Neuronal stem cell (in vitro differentiated cells): Measurements from ENCODE around the gene RXFP1.

Experiments used
- DNase-seq: peaks from one replicate; pipeline ENCODE4 v3.0.0-alpha.2; 2013; ENCODE audit warnings: low spot score
- H2AFZ ChIP-seq: one replicate; pipeline ENCODE4 v1.6.1; 2013; ENCODE audit warnings: mild to moderate bottlenecking, low read length, inconsistent platforms
- H2AK5ac ChIP-seq: 2 replicates; pipeline ENCODE4 v1.6.1; 2013; ENCODE audit warnings: low read depth, mild to moderate bottlenecking, inconsistent platforms, low read length, moderate library complexity, mixed read lengths
- H2BK120ac ChIP-seq: 2 replicates; pipeline ENCODE4 v1.6.1; 2013; ENCODE audit warnings: low read depth, mild to moderate bottlenecking, inconsistent platforms, low read length, moderate library complexity, mixed read lengths
- H2BK12ac ChIP-seq: one replicate; pipeline ENCODE4 v1.6.1; 2013; ENCODE audit warnings: low read length, inconsistent platforms
- H2BK15ac ChIP-seq: 2 replicates; pipeline ENCODE4 v1.6.1; 2013; ENCODE audit warnings: mild to moderate bottlenecking, low read length, inconsistent platforms, mixed read lengths
- H2BK5ac ChIP-seq: one replicate; pipeline ENCODE4 v1.6.1; 2013; ENCODE audit warnings: inconsistent platforms, mild to moderate bottlenecking, low read length, moderate library complexity
- H3K14ac ChIP-seq: one replicate; pipeline ENCODE4 v1.6.1; 2013; ENCODE audit warnings: low read length, inconsistent platforms
- H3K18ac ChIP-seq: 2 replicates; pipeline ENCODE4 v1.6.1; 2013; ENCODE audit warnings: low read length, inconsistent platforms
- H3K23ac ChIP-seq: 2 replicates; pipeline ENCODE4 v1.6.1; 2013; ENCODE audit warnings: low read depth, mild to moderate bottlenecking, mixed read lengths, low read length, inconsistent platforms; ENCODE audit not compliant: poor library complexity
- H3K27ac ChIP-seq: replicated peaks from 3 replicates; pipeline ENCODE4 v1.5.1; 2013; ENCODE audit warnings: low read length, inconsistent platforms
- H3K27me3 ChIP-seq, 3 experiments: 2 replicates each; pipeline ENCODE4 v1.6.1; 2013; ENCODE audit warnings: low read length in 3 of 3, mild to moderate bottlenecking in 2 of 3, inconsistent platforms in 1 of 3, low read depth in 1 of 3, mixed read lengths in 1 of 3, moderate library complexity in 1 of 3; ENCODE audit not compliant: control insufficient read depth in 3 of 3, insufficient read depth in 3 of 3
- H3K36me3 ChIP-seq, 2 donors: replicated peaks in 1 of 2; 2 replicates each; pipeline ENCODE4 v1.6.1; 2013; ENCODE audit warnings: low read length in 2 of 2; ENCODE audit not compliant: control insufficient read depth in 2 of 2, insufficient read depth in 2 of 2
- H3K4ac ChIP-seq: 2 replicates; pipeline ENCODE4 v1.6.1; 2013; ENCODE audit warnings: inconsistent platforms, mild to moderate bottlenecking, low read length, moderate library complexity
- H3K4me1 ChIP-seq, 2 donors: 1 replicate in 1 of 2; 2 replicates in 1 of 2; pipeline ENCODE4 v1.6.1; 2013; ENCODE audit warnings: low read length in 2 of 2, low read depth in 1 of 2; ENCODE audit not compliant: control insufficient read depth in 2 of 2, insufficient read depth in 1 of 2
- H3K4me2 ChIP-seq: one replicate; pipeline ENCODE4 v1.6.1; 2013; ENCODE audit warnings: mild to moderate bottlenecking, low read length, inconsistent platforms; ENCODE audit not compliant: insufficient read depth, poor library complexity, severe bottlenecking
- H3K4me3 ChIP-seq, 2 donors: 2 replicates each; pipeline ENCODE4 v1.5.1; 2013; ENCODE audit warnings: low read length in 2 of 2, mild to moderate bottlenecking in 2 of 2, inconsistent platforms in 1 of 2, moderate library complexity in 1 of 2
- H3K79me1 ChIP-seq: one replicate; pipeline ENCODE4 v1.6.1; 2013; ENCODE audit warnings: low read depth, mild to moderate bottlenecking, inconsistent platforms, low read length, moderate library complexity
- H3K9ac ChIP-seq: one replicate; pipeline ENCODE4 v1.6.1; 2013; ENCODE audit warnings: mild to moderate bottlenecking, low read depth, low read length, inconsistent platforms; ENCODE audit not compliant: poor library complexity
- H3K9me3 ChIP-seq, 2 donors: replicated peaks in 1 of 2; 2 replicates each; pipeline versions ENCODE3 to v1.6.1; 2013; ENCODE audit warnings: low read length in 2 of 2, mild to moderate bottlenecking in 2 of 2, inconsistent platforms in 1 of 2, low read depth in 1 of 2, mixed read lengths in 1 of 2, moderate library complexity in 1 of 2; ENCODE audit not compliant: control insufficient read depth in 2 of 2, insufficient read depth in 1 of 2
- H4K8ac ChIP-seq: one replicate; pipeline ENCODE4 v1.6.1; 2013; ENCODE audit warnings: low read depth, mild to moderate bottlenecking, inconsistent platforms, low read length, moderate library complexity
- H4K91ac ChIP-seq: one replicate; pipeline ENCODE4 v1.6.1; 2013; ENCODE audit warnings: low read length, low read depth, mild to moderate bottlenecking, inconsistent platforms; ENCODE audit not compliant: poor library complexity
- WGBS, 2 donors: extraction: QIAGEN DNeasy Blood & Tissue Kit; methylation state at CpG; one replicate each; pipeline ENCODE4 v1.1.7; 2013; ENCODE audit warnings: missing lambda C conversion rate in 2 of 2, mixed read lengths in 1 of 2; ENCODE audit not compliant: insufficient read length in 2 of 2, insufficient replicate concordance in 1 of 2; ENCODE audit errors: extremely low coverage in 2 of 2; 5-methylcytosine and 5-hydroxymethylcytosine counted together

Gene RXFP1

DNA sequence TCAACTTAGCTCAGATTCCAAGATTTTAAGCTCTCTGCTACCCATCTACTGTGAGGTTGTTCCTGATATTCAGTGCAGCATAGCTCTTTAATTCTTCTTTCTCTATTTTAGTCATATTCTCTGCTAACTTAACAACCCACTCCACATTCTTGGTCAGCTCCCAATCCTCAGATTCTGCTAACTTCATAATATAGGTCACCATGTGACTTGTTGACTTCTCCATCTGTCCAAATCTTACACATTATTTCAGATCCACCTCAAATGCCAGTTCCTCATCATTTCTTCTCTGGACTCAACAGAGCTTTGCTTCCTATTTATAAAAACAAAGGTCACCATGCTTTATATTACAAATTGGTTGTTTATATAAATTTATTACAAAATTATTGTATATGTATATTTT, 29.3 kb upstream of the RXFP1 start:
- Histone ChIP-seq H2AK5ac (no peak overlapping the region), H2BK15ac (no peak overlapping the region), H3K36me3 (no peaks in the 10 kb centered on the region), H3K4ac (no peak overlapping the region), H3K9ac (no peak overlapping the region), H2BK5ac (no peak overlapping the region), H3K27me3 (no peaks in the 10 kb centered on the region), H2BK120ac (no peak overlapping the region), H3K79me1 (no peaks in the 10 kb centered on the region), H3K27ac (no peak overlapping the region), H3K4me2 (no peak overlapping the region), H4K8ac (no peak overlapping the region), H3K9me3 (no peaks in the 10 kb centered on the region), H3K14ac (no peak overlapping the region), H3K4me1 (no peaks in the 10 kb centered on the region), H2BK12ac (no peak overlapping the region), H2AFZ (no peak overlapping the region), H3K23ac (no peak overlapping the region), H3K4me3 (no peak overlapping the region), H3K18ac (no peak overlapping the region), H4K91ac (no peak overlapping the region)
- DNase-seq: no peak

DNA sequence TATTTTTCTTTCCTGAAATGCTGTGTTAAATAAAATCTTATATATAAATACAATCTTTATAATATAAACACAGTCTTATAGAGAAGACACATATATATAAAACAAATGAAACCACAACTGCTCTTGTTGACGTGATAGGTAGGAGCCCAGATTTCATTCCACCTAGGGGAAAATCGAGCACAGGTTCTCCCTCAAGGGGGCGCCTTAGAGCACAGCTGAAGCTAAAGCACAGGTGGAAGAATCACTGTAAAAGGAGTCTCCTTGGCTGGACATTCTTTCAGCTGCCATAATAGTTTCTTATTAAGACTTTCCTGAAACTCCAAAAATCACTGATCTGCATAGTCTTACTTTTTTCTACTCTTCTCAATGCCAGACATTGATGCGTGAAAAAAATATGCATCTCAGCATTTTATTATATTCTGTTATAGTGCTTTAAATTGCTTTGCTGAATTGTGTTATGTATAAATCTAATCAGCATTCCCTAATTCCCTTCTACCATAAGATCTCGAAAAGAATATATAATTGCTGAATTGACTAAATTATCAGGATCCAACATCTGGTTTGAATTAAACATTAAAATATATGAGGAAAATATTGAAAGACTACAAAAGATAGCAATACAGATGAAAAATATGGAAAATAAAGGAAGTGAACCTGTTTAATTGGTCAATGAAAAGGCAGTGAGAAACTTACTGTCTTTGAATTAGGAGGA, 25.5 kb upstream of the RXFP1 start:
- Histone ChIP-seq H3K9ac (no peak overlapping the region), H3K27ac (no peak overlapping the region), H3K18ac (no peak overlapping the region), H3K14ac (no peak overlapping the region), H4K8ac (no peak overlapping the region), H3K4me1 (no peaks in the 10 kb centered on the region), H3K4me3 (no peak overlapping the region), H2BK15ac (no peak overlapping the region), H3K4me2 (no peak overlapping the region), H2AK5ac (no peak overlapping the region), H3K23ac (no peak overlapping the region), H3K4ac (no peak overlapping the region), H3K27me3 (no peaks in the 10 kb centered on the region), H4K91ac (no peak overlapping the region), H2BK5ac (no peak overlapping the region), H2AFZ (no peak overlapping the region), H3K9me3 (no peaks in the 10 kb centered on the region), H3K36me3 (no peaks in the 10 kb centered on the region), H2BK12ac (no peak overlapping the region), H3K79me1 (no peaks in the 10 kb centered on the region), H2BK120ac (no peak overlapping the region)
- DNase-seq: peak; percentile 36
- WGBS, 2 donors: no CpG with 5 or more reads among the region's 5 CpGs

DNA sequence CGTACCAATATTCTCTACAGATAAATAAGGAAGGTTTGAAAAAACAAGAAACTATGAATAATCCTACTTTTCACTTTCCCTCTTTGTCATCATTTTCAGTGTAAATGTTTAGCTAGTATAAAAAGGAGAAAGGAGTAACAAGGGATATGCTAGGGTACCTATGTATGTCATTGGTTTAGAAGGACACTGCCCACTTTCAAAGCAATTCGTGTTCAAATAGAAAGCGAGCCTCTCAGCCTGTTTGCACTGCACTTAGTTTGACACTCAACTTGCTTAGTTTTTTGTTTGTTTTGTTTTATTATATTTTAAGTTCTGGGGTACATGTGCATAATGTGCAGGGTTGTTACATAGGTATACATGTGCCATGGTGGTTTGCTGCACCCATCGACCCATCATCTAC, 21.6 kb upstream of the RXFP1 start:
- no peak for DNase-seq
- Histone ChIP-seq H2BK15ac (no peak overlapping the region), H3K9ac (no peak overlapping the region), H3K4me2 (no peak overlapping the region), H3K14ac (no peak overlapping the region), H4K91ac (no peak overlapping the region), H3K27ac (no peak overlapping the region), H3K23ac (no peak overlapping the region), H3K4me3 (no peak overlapping the region), H3K4me1 (no peaks in the 10 kb centered on the region), H2AK5ac (no peak overlapping the region), H3K27me3 (no peaks in the 10 kb centered on the region), H2BK120ac (no peak overlapping the region), H4K8ac (no peak overlapping the region), H3K36me3 (no peaks in the 10 kb centered on the region), H3K4ac (no peak overlapping the region), H2AFZ (no peak overlapping the region), H2BK5ac (no peak overlapping the region), H3K9me3 (no peaks in the 10 kb centered on the region), H2BK12ac (no peak overlapping the region), H3K18ac (no peak overlapping the region), H3K79me1 (no peaks in the 10 kb centered on the region)
- 100% methylated on average over 1 of the region's 4 CpGs; no CpG with 5 or more reads in 1 of the 2 donors for WGBS, 2 donors

DNA sequence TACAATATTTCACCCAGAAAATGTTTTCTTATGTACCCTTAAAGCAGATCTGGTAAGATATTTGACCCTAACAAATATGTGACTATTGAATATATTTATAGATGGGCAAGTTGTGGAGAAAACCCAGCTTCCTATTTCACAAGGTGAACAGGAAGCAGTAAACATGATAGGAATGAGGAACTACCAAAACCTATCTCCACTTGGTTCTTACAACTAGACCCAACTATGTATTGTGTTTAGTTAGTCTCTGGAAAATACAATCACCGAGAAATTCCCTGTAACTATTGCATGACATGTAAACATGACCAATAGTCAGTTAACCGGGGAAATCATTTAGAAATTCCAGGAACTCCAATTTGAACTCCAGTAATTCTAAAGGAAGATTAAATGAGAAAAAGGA, 8.4 kb upstream of the RXFP1 start:
- no peak overlapping the region for H2BK5ac ChIP-seq
- H3K14ac ChIP-seq: no peak overlapping the region
- H3K9me3 ChIP-seq: no peaks in the 10 kb centered on the region
- WGBS, 2 donors: no CpG with 5 or more reads among the region's 2 CpGs
- H2AK5ac ChIP-seq: no peak overlapping the region
- no peaks in the 10 kb centered on the region for H3K79me1 ChIP-seq
- no peak overlapping the region for H3K27ac ChIP-seq
- H3K9ac ChIP-seq: no peak overlapping the region
- H3K23ac ChIP-seq: no peak overlapping the region
- H3K4me1 ChIP-seq: no peaks in the 10 kb centered on the region
- no peak overlapping the region for H4K91ac ChIP-seq
- no peak for DNase-seq
- H3K18ac ChIP-seq: no peak overlapping the region
- no peak overlapping the region for H3K4me3 ChIP-seq
- no peak overlapping the region for H3K4me2 ChIP-seq
- H3K4ac ChIP-seq: no peak overlapping the region
- H2BK12ac ChIP-seq: no peak overlapping the region
- H2BK15ac ChIP-seq: no peak overlapping the region
- H2AFZ ChIP-seq: no peak overlapping the region
- no peaks in the 10 kb centered on the region for H3K27me3 ChIP-seq
- no peaks in the 10 kb centered on the region for H3K36me3 ChIP-seq
- no peak overlapping the region for H2BK120ac ChIP-seq
- no peak overlapping the region for H4K8ac ChIP-seq
